ENCODE data around the gene EVI2B. TPM values are rescaled to one million over a fixed set of nuclear protein-coding genes. Genes with fewer than 3 reads are reported as not detected.
"Not testable (repeated sequence)": the region's sequence is repeated elsewhere in the genome, so short reads cannot be mapped to it uniquely, and the experiment has no call there.

The EVI2B gene
- total RNA-seq, 2 donors from 2014 or later: 6.9 to 11.2 TPM

GRCh38 chr17:31314782-31315100 lies 887 bp upstream of the EVI2B start:
- intact Hi-C loops (cut with DNase I): no loop called here
- DNase-seq (ENCODE audit: low spot score): no peak

DNA sequence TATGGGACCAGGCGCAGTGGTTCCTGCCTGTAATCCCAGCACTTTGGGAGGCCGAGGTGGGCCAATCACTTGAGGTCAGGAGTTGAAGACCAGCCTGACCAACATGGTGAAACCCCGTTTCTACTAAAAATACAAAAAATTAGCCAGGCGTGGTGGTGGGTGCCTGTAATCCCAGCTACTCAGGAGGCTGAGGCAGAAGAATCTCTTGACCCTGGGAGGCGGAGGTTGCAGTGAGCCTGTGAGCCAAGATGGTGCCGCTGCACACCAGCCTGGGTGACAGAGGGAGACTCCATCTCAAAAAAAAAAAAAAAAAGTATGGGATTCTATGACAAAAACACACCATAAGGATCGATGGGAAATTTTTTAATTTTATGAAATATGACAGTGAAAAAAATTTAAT lies 1.6 kb downstream of the EVI2B start:
- intact Hi-C loops (cut with DNase I): not testable (repeated sequence)
- DNase-seq (ENCODE audit: low spot score): peak; percentile 70

GRCh38 chr17:31311526-31311925 lies 2.3 kb downstream of the EVI2B start:
- DNase-seq (ENCODE audit: low spot score): no peak
- intact Hi-C loops (cut with DNase I): no loop called here

GRCh38 chr17:31310886-31311285 lies 3.0 kb downstream of the EVI2B start:
- peak; percentile 69 for DNase-seq (ENCODE audit: low spot score)
- intact Hi-C loops (cut with DNase I): no loop called here

- intact Hi-C loops (cut with DNase I): no loop called here
Observed at GRCh38 chr17:31310260-31310659, 3.6 kb downstream of the EVI2B start.

DNA sequence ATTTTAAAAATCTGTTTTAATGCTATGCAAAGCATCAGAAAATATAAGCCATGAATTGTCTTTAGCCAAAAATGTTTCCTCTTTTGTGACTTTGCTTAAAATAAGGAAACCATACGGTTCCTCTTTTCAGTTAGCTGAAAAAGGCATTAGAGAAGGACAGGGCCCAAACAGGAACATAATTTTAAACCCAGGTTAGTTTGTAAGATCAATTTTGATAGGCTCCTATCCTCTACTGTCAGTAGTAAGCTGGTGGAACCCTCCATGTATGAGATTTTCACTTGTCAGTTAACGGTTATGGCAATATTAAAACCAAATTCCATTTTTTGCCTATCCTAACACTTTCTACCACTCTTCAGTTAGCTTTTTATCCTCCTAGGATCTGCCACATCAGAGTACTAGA lies 4.3 kb downstream of the EVI2B start:
- no peak for DNase-seq (ENCODE audit: low spot score)
- intact Hi-C loops (cut with DNase I): no loop called here

More at GRCh38 chr17:31310260-31310659, 3.6 kb downstream of the EVI2B start:
- no peak for DNase-seq (ENCODE audit: low spot score)

DNA sequence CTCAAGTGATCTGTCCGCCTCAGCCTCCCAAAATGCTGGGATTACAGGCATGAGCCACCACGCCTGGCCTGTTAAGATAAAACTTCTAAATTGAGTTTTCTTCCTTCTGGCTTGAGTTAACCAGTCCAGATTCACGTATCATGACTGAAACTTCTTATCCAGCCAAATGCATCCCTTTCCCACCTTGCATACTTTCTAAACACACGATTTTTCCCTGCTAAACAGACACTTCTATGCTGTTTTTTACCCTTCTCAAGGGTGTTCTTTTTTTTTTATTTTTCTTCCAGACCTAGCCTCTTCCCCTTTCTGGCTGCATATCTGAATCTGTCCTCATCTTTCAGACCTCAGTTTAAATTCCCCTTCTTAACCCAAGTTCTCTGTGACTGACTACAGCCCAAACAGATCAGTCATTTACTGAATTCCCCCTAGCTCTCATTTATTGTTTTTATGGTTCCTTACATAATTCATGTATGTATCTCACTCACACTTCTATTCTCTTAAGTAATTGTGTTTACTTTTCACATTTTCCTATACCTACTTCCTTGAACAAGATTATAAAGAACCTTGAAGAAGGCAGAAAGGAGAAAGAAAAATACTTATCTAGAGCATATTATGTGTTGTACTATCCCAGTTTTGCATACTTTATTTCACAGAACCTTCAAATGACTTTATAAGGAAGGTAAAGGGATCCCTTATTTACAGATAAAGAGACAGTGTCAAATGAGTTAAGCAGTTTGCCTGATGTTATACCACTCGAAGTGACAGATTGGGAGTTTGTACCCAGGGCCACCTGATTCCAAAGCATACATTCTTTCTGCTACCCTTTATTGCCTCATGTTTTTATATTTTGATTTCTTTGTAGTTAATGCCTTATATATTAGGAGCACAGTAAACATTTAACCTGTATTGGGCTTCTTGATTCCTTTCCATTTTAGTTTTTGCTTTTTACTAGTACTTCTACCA lies 5.2 kb downstream of the EVI2B start:
- DNase-seq (ENCODE audit: low spot score): no peak
- intact Hi-C loops (cut with DNase I): no loop called here

- DNase-seq (ENCODE audit: low spot score): no peak
- intact Hi-C loops (cut with DNase I): no loop called here
Observed at GRCh38 chr17:31307640-31308039, 6.2 kb downstream of the EVI2B start.

- DNase-seq (ENCODE audit: low spot score): no peak
- intact Hi-C loops (cut with DNase I): no loop called here
Observed at GRCh38 chr17:31299624-31300023, 14.2 kb downstream of the EVI2B start.

DNA sequence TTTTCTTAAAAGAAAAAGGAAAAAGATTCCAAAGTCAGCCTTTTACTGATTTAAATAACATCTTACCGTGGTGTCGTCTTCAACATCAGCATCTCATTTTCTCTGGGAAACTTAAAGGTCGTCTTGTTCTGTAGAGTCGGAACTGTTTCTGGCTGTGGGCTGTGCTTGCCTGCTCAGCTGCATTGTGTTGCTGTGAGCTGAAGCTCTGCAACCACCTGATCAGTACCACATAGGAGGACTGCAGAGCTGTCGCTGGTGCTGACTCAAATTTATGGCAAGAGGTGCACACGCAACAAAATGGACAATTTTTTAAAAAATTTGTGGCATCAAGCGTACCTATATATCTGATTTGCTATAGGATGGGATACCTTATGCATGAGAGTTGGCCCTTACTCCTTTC lies 16.8 kb downstream of the EVI2B start, which contains the start of gene OMG:
OMG (minus strand) TSS at position 150 of the 400 bp plus-strand sequence. CDS start 908 bp downstream, outside the sequence.
- intact Hi-C loops (cut with DNase I): no loop called here

GRCh38 chr17:31296142-31296541 lies 17.7 kb downstream of the EVI2B start:
- intact Hi-C loops (cut with DNase I): no loop called here
- no peak for DNase-seq (ENCODE audit: low spot score)

More for the DNA sequence above, 16.8 kb downstream of the EVI2B start, which contains the start of gene OMG:
- DNase-seq (ENCODE audit: low spot score): no peak

DNA sequence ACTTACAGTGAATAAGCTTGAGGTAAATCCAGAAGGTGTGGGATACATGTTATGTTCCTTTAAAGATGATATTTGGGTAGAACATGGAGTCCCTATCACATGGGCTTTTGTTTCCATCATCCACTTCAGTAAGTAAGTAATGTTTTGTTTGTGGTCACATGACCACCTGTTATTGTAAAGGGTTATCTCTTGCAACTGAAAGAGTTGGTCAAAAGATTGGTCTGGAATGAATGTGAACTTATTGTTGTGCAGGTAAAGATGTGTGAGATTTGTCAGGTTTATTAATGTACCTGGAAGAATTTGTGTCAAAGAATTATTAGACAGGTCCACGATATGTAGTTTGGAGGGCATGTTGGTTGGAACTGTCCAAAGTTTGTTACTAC lies 18.4 kb downstream of the EVI2B start:
- no peak for DNase-seq (ENCODE audit: low spot score)
- intact Hi-C loops (cut with DNase I): no loop called here

DNA sequence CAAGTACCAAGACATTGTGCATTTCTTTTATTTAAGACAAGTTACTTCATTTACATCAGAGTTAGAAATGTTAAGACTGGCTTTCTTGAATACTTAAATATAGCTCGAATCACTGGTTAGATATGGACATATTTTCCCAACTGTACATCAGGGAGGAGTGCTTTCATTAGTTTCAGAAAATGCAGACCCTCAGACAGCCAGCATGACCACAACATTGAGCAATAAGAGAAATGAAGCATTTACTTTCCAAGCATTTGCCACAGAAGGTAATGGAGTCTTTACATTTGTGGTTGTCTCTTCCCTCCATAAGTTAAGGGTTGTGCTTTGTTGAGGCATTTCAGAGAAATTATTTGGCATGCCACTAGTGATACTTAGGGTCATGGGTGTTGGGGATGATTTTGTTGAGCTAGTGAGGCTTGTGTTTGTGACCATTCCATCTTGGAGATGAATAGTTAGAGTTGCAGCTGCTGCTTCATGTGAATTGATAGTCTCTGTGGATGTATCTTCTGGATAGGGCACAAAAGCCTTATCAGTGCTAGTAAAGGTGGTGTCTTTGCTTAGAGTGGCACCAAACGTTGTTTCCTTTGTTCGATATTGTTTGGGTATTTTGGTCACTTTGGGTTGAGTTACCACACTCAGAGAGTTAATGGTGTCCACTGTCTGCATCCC lies 18.9 kb downstream of the EVI2B start:
- intact Hi-C loops (cut with DNase I): no loop called here
- DNase-seq (ENCODE audit: low spot score): no peak

DNA sequence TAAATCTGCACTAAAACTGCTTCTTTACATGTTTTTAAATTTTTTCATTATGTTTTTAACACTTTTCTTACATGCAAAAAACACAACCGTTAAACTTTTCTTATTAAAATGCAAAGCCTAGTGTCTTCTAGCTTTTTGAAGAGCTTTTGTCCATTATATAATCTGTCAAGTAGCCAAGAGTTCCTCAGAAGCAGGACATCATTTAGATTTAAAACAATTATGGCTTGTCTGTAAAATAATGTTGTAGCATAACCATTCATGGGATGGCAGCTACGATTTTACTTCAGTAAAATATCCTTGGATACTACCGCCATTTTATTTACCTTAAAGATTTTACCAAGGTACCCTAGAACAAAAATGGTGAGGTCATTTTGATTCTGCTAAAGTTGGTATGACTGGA lies 19.6 kb downstream of the EVI2B start:
- no peak for DNase-seq (ENCODE audit: low spot score)
- intact Hi-C loops (cut with DNase I): no loop called here

DNA sequence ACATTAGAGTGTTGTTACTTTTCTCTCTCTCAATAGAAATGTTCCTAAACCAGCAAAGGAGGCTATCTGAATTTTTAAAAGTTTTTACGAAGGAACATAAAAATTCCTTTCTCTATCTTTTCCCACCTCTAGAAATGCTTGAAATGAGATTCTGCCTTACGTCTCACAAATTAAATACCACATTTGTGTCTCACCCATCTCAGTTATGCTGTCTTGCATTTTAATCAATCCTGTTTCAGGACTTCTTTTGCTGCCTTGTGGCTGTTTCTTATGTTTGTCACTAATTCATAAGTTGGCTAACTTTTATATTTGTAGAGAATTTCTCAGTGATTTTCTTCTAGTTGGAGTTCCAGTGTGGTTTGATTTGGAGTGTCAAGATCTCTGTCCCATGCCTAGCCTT lies 20.3 kb downstream of the EVI2B start:
- intact Hi-C loops (cut with DNase I): no loop called here
- no peak for DNase-seq (ENCODE audit: low spot score)

DNA sequence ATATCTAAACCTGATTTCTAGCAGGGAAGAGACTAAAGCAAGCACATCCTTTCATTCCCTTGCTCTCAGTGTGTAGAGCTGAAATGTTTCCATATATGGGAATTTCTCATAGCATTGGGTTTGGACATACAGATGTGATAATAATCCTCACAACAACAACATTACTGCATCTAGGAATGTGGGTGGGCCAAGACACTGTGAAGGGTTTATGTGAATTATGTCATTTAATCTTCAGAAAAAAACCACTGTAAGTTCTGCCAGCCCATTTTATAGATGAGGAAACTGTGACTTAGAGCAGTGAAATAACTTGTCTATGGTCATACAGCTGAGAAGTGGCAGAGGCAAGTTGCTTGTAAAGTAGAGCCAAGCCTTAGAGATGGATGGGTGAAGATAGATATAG lies 22.0 kb downstream of the EVI2B start:
- intact Hi-C loops (cut with DNase I): no loop called here
- DNase-seq (ENCODE audit: low spot score): no peak

GRCh38 chr17:31289790-31290189 lies 24.1 kb downstream of the EVI2B start:
- DNase-seq (ENCODE audit: low spot score): no peak
- intact Hi-C loops (cut with DNase I): no loop called here

DNA sequence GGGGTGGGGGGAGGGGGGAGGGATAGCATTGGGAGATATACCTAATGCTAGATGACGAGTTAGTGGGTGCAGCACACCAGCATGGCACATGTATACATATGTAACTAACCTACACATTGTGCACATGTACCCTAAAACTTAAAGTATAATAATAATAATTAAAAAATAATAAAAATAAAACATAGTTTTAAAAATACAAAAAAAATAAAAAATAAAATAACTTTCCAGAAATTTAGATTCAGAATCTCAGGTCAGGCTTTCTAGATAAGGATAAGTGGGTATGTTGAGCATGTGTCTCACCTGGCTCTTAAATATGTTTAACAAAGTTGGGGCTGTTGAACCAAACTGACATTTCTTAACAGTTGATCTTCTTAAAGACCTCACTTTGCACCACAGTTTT lies 25.9 kb downstream of the EVI2B start:
- intact Hi-C loops (cut with DNase I); DNase-seq (ENCODE audit: low spot score): not testable (repeated sequence)

- intact Hi-C loops (cut with DNase I): no loop called here
- no peak for DNase-seq (ENCODE audit: low spot score)
Observed at GRCh38 chr17:31286587-31286986, 27.3 kb downstream of the EVI2B start.

DNA sequence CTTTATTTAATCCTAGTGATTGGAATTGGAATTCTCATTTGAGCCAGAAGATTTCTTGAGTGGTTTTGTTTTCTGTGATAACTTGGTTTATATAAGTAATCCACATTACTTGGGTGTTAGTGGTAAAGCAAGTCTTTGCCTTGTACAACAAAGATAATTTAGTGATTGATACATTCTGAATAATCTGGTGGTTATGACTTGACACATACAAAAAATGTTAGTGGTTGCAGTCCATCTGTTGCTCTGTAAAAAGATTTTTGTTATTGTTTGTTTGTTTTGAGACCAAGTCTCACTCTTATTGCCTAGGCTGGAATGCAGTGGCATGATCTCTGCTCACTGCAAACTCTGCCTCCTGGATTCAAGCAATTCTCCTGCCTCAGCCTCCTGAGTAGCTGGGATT lies 30.0 kb downstream of the EVI2B start:
- intact Hi-C loops (cut with DNase I): no loop called here
- DNase-seq (ENCODE audit: low spot score): no peak

- no peak for DNase-seq (ENCODE audit: low spot score)
- intact Hi-C loops (cut with DNase I): no loop called here
Observed at GRCh38 chr17:31281061-31281460, 32.8 kb downstream of the EVI2B start.
